ENCODE results near the gene SCGB1A1.

The SCGB1A1 gene, protein sequence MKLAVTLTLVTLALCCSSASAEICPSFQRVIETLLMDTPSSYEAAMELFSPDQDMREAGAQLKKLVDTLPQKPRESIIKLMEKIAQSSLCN

DNA sequence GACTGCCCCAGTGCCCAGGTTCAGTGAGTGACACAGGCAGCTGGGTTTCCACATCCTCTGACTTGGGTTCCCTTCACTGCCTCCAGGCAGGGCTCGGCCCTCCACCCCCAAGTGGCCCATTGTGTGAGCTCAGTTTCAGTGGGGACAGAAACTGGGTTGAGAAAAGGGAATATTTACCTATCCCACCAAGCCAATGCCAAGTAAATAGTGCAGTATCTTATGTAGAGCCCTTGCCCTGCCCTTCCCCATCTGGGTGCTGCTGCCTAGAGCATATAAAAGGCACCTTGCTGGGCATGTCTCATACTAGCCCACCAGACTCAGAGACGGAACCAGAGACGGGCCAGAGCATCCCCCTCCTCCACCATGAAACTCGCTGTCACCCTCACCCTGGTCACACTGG, at the start of gene SCGB1A1:
SCGB1A1 (plus strand) TSS at position 301 of the 400 bp plus-strand sequence; CDS start at position 364, 63 bp downstream.
- DNase-seq = no peak
- H3K9me3 Mint-ChIP-seq = no peaks in the 10 kb centered on the region
- peak within 1 kb of the TSS; percentile 8 for H3K27ac Mint-ChIP-seq
- H3K36me3 Mint-ChIP-seq (ENCODE audit: low read depth) = no peaks in the 10 kb centered on the region
- no peak within 1 kb of the TSS for H3K4me3 Mint-ChIP-seq
- peaks cover 33% of the 10 kb centered on the region for H3K4me1 Mint-ChIP-seq
- H3K27me3 Mint-ChIP-seq (ENCODE audit: low read depth, poor library complexity) = peaks cover 18% of the 10 kb centered on the region
- TF ChIP-seq, protein P1, sequence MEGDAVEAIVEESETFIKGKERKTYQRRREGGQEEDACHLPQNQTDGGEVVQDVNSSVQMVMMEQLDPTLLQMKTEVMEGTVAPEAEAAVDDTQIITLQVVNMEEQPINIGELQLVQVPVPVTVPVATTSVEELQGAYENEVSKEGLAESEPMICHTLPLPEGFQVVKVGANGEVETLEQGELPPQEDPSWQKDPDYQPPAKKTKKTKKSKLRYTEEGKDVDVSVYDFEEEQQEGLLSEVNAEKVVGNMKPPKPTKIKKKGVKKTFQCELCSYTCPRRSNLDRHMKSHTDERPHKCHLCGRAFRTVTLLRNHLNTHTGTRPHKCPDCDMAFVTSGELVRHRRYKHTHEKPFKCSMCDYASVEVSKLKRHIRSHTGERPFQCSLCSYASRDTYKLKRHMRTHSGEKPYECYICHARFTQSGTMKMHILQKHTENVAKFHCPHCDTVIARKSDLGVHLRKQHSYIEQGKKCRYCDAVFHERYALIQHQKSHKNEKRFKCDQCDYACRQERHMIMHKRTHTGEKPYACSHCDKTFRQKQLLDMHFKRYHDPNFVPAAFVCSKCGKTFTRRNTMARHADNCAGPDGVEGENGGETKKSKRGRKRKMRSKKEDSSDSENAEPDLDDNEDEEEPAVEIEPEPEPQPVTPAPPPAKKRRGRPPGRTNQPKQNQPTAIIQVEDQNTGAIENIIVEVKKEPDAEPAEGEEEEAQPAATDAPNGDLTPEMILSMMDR (IDR thresholded peaks at IDR 0.05) = no peak

DNA sequence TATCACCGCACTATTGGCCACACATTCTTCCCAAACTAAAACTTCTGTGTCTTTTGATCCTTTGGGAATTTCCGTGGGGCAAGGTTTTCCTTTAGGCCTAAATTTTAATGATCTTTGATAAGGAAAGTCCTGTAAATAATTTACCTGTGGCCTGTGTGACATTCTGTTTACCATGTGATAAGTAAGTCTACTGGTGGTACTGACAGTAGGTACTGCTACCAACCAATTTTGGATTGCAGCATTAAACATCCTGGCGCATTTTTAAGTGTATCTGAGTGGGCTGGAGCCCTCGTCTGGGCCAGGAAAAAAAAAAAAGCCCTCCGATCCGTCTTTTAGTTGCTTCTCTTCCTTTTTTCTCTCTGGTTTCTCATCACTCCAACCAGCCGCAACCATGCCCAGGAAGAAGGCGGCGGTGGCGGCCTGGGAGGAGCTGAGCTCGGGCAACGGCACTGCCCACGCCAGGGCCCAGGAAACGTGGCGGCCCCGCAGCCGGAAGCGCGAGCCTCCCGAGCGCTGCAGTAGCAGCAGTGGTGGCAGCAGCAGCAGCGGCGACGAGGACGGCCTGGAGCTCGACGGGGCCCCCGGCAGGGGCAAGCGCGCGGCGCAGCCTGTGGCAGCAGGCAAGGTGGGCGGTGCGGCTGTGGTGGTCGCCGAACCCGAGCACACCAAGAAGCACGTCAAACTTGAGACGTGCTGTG, 47.9 kb upstream of the SCGB1A1 start:
- Mint-ChIP-seq H3K4me1 (peaks cover 18% of the 10 kb centered on the region), H3K9me3 (peaks cover 25% of the 10 kb centered on the region), H3K36me3 (ENCODE audit: low read depth) (peaks cover 32% of the 10 kb centered on the region), H3K4me3 (no peak overlapping the region), H3K27me3 (ENCODE audit: low read depth, poor library complexity) (peaks cover 2% of the 10 kb centered on the region), H3K27ac (no peak overlapping the region)
- no peak for DNase-seq
- TF ChIP-seq, protein P1 (IDR thresholded peaks at IDR 0.05) = no peak

DNA sequence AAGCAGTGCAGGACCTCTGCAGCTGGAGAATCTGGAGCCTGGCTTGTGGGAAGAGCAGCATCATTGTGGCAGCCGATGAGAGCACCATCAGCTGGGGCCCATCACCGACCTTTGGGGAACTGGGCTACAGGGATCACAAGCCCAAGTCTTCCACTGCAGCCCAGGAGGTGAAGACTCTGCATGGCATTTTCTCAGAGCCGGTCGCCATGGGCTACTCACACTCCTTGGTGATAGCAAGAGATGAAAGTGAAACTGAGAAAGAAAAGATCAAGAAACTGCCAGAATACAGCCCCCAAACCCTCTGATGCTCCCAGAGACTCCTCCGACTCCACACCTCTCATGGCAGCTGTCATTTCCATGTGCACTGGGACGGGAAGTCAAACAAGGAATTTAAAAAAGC, 46.0 kb upstream of the SCGB1A1 start:
- peaks cover 32% of the 10 kb centered on the region for H3K36me3 Mint-ChIP-seq (ENCODE audit: low read depth)
- TF ChIP-seq, protein P1 (IDR thresholded peaks at IDR 0.05) = no peak
- H3K4me3 Mint-ChIP-seq = no peak overlapping the region
- H3K4me1 Mint-ChIP-seq = peaks cover 18% of the 10 kb centered on the region
- no peak for DNase-seq
- no peak overlapping the region for H3K27ac Mint-ChIP-seq
- H3K9me3 Mint-ChIP-seq = peaks cover 24% of the 10 kb centered on the region
- H3K27me3 Mint-ChIP-seq (ENCODE audit: low read depth, poor library complexity) = peaks cover 2% of the 10 kb centered on the region

GRCh38 chr11:62373464-62374119, 45.2 kb upstream of the SCGB1A1 start:
- DNase-seq = no peak
- Mint-ChIP-seq H3K27ac (no peak overlapping the region), H3K4me3 (no peak overlapping the region), H3K9me3 (peaks cover 17% of the 10 kb centered on the region), H3K36me3 (ENCODE audit: low read depth) (peaks cover 26% of the 10 kb centered on the region), H3K27me3 (ENCODE audit: low read depth, poor library complexity) (peaks cover 2% of the 10 kb centered on the region), H3K4me1 (peaks cover 23% of the 10 kb centered on the region)
- TF ChIP-seq, protein P1 (IDR thresholded peaks at IDR 0.05) = no peak

- Mint-ChIP-seq H3K9me3 (peaks cover 5% of the 10 kb centered on the region), H3K36me3 (ENCODE audit: low read depth) (peaks cover 13% of the 10 kb centered on the region), H3K27ac (no peak overlapping the region), H3K27me3 (ENCODE audit: low read depth, poor library complexity) (peaks cover 2% of the 10 kb centered on the region), H3K4me1 (peaks cover 25% of the 10 kb centered on the region), H3K4me3 (no peak overlapping the region)
- no peak for DNase-seq
- TF ChIP-seq, protein P1 (IDR thresholded peaks at IDR 0.05) = no peak
Measured at GRCh38 chr11:62374801-62375200, 44.0 kb upstream of the SCGB1A1 start.
